IPS DF 6.9 (cell line): Measurements from ENCODE around the gene RAPSN.

Experiments
- DNase-seq: peaks from one replicate; pipeline ENCODE4 v3.0.0-alpha.2; 2013; ENCODE audit warnings: low read depth, low spot score
- H3K27ac ChIP-seq: one replicate; pipeline ENCODE4 v1.5.1; 2013; ENCODE audit warnings: low read length, control low read depth
- H3K27me3 ChIP-seq: 2 replicates; pipeline ENCODE4 v1.6.1; 2013; ENCODE audit warnings: mild to moderate bottlenecking, low read length; ENCODE audit not compliant: control insufficient read depth, insufficient read depth
- H3K36me3 ChIP-seq: 2 replicates; pipeline ENCODE4 v1.6.1; 2013; ENCODE audit warnings: low read length; ENCODE audit not compliant: control insufficient read depth, insufficient read depth
- H3K4me1 ChIP-seq: 2 replicates; pipeline ENCODE4 v1.6.1; 2013; ENCODE audit warnings: low read length; ENCODE audit not compliant: control insufficient read depth, insufficient read depth
- H3K4me3 ChIP-seq: 2 replicates; pipeline ENCODE4 v1.5.1; 2013; ENCODE audit warnings: mild to moderate bottlenecking, low read length
- H3K9me3 ChIP-seq: 2 replicates; pipeline ENCODE4 v1.6.1; 2013; ENCODE audit warnings: low read length, inconsistent platforms; ENCODE audit not compliant: control insufficient read depth, insufficient read depth
- WGBS: extraction: QIAGEN DNeasy Blood & Tissue Kit; methylation state at CpG from one replicate; pipeline ENCODE4 v1.1.7; 2013; ENCODE audit warnings: mixed read lengths, missing lambda C conversion rate; ENCODE audit not compliant: insufficient read length, insufficient coverage; 5-methylcytosine and 5-hydroxymethylcytosine counted together

RAPSN gene

GRCh38 chr11:47389577-47390421, 59.1 kb downstream of the RAPSN start:
- Histone ChIP-seq H3K27ac (no peak overlapping the region), H3K9me3 (no peaks in the 10 kb centered on the region), H3K27me3 (no peaks in the 10 kb centered on the region), H3K36me3 (no peaks in the 10 kb centered on the region), H3K4me3 (no peak overlapping the region), H3K4me1 (no peaks in the 10 kb centered on the region)
- WGBS, result no CpG with 5 or more reads among the region's 17 CpGs
- DNase-seq, result no peak

GRCh38 chr11:47388697-47389576, 60.0 kb downstream of the RAPSN start:
- no peaks in the 10 kb centered on the region for H3K4me1 ChIP-seq
- WGBS, result no CpG with 5 or more reads among the region's 28 CpGs

GRCh38 chr11:47387944-47388696, 60.8 kb downstream of the RAPSN start:
- H3K36me3 ChIP-seq, result no peaks in the 10 kb centered on the region
- H3K9me3 ChIP-seq, result no peaks in the 10 kb centered on the region
- no peak overlapping the region for H3K27ac ChIP-seq
- DNase-seq, result no peak
- no peak overlapping the region for H3K4me3 ChIP-seq
- H3K4me1 ChIP-seq, result no peaks in the 10 kb centered on the region
- H3K27me3 ChIP-seq, result no peaks in the 10 kb centered on the region
- WGBS, result no CpG with 5 or more reads among the region's 13 CpGs

More at GRCh38 chr11:47388697-47389576, 60.0 kb downstream of the RAPSN start:
- H3K27me3 ChIP-seq, result no peaks in the 10 kb centered on the region
- H3K4me3 ChIP-seq, result no peak overlapping the region
- no peaks in the 10 kb centered on the region for H3K36me3 ChIP-seq
- no peaks in the 10 kb centered on the region for H3K9me3 ChIP-seq
- no peak for DNase-seq
- no peak overlapping the region for H3K27ac ChIP-seq
